ENCODE results near the gene TSC22D2.
A peak's percentile ranks its signal among the peaks of the same experiment; 100 is the strongest.

The TSC22D2 gene

GRCh38 chr3:150376001-150376848 lies 31.9 kb upstream of the TSC22D2 start:
- H3K4me3 Mint-ChIP-seq: no peak overlapping the region
- H3K27me3 Mint-ChIP-seq: peaks cover 1% of the 10 kb centered on the region
- no peaks in the 10 kb centered on the region for H3K9me3 Mint-ChIP-seq (ENCODE audit: low read depth)
- no peaks in the 10 kb centered on the region for H3K36me3 Mint-ChIP-seq
- H3K4me1 Mint-ChIP-seq (ENCODE audit: low read depth): peaks cover 5% of the 10 kb centered on the region
- no peak overlapping the region for H3K27ac Mint-ChIP-seq

GRCh38 chr3:150377601-150378300 lies 30.3 kb upstream of the TSC22D2 start:
- H3K4me3 Mint-ChIP-seq: no peak overlapping the region

GRCh38 chr3:150378301-150378748 lies 29.8 kb upstream of the TSC22D2 start:
- Mint-ChIP-seq H3K36me3 (peaks cover 4% of the 10 kb centered on the region), H3K9me3 (ENCODE audit: low read depth) (no peaks in the 10 kb centered on the region), H3K4me3 (no peak overlapping the region), H3K27ac (no peak overlapping the region), H3K4me1 (ENCODE audit: low read depth) (peaks cover 14% of the 10 kb centered on the region), H3K27me3 (no peaks in the 10 kb centered on the region)

More at GRCh38 chr3:150377601-150378300, 30.3 kb upstream of the TSC22D2 start:
- H3K27ac Mint-ChIP-seq: no peak overlapping the region
- no peaks in the 10 kb centered on the region for H3K27me3 Mint-ChIP-seq
- H3K9me3 Mint-ChIP-seq (ENCODE audit: low read depth): no peaks in the 10 kb centered on the region
- H3K4me1 Mint-ChIP-seq (ENCODE audit: low read depth): peaks cover 13% of the 10 kb centered on the region
- peaks cover 4% of the 10 kb centered on the region for H3K36me3 Mint-ChIP-seq

- H3K27me3 Mint-ChIP-seq: no peaks in the 10 kb centered on the region
- no peaks in the 10 kb centered on the region for H3K9me3 Mint-ChIP-seq (ENCODE audit: low read depth)
Measured at GRCh38 chr3:150379469-150379868, 28.6 kb upstream of the TSC22D2 start.

GRCh38 chr3:150384296-150385212 lies 23.5 kb upstream of the TSC22D2 start:
- Mint-ChIP-seq H3K9me3 (ENCODE audit: low read depth) (no peaks in the 10 kb centered on the region), H3K4me3 (peak overlapping the region; percentile 72), H3K36me3 (peaks cover 4% of the 10 kb centered on the region), H3K27ac (peak overlapping the region; percentile 64), H3K4me1 (ENCODE audit: low read depth) (peaks cover 26% of the 10 kb centered on the region), H3K27me3 (no peaks in the 10 kb centered on the region)

More at GRCh38 chr3:150379469-150379868, 28.6 kb upstream of the TSC22D2 start:
- H3K27ac Mint-ChIP-seq: no peak overlapping the region
- no peak overlapping the region for H3K4me3 Mint-ChIP-seq
- peaks cover 13% of the 10 kb centered on the region for H3K4me1 Mint-ChIP-seq (ENCODE audit: low read depth)
- H3K36me3 Mint-ChIP-seq: peaks cover 4% of the 10 kb centered on the region

- H3K9me3 Mint-ChIP-seq (ENCODE audit: low read depth): no peaks in the 10 kb centered on the region
- peaks cover 32% of the 10 kb centered on the region for H3K4me1 Mint-ChIP-seq (ENCODE audit: low read depth)
- H3K36me3 Mint-ChIP-seq: peaks cover 4% of the 10 kb centered on the region
- peak overlapping the region; percentile 72 for H3K4me3 Mint-ChIP-seq
- H3K27me3 Mint-ChIP-seq: no peaks in the 10 kb centered on the region
- H3K27ac Mint-ChIP-seq: peak overlapping the region; percentile 92
Measured at GRCh38 chr3:150385296-150386242, 22.5 kb upstream of the TSC22D2 start.

GRCh38 chr3:150388498-150389418 lies 19.3 kb upstream of the TSC22D2 start:
- peaks cover 21% of the 10 kb centered on the region for H3K4me1 Mint-ChIP-seq (ENCODE audit: low read depth)
- no peak overlapping the region for H3K27ac Mint-ChIP-seq
- no peaks in the 10 kb centered on the region for H3K9me3 Mint-ChIP-seq (ENCODE audit: low read depth)
- no peaks in the 10 kb centered on the region for H3K27me3 Mint-ChIP-seq
- no peaks in the 10 kb centered on the region for H3K36me3 Mint-ChIP-seq
- no peak overlapping the region for H3K4me3 Mint-ChIP-seq

- Mint-ChIP-seq H3K36me3 (no peaks in the 10 kb centered on the region), H3K4me1 (ENCODE audit: low read depth) (peaks cover 13% of the 10 kb centered on the region), H3K27me3 (no peaks in the 10 kb centered on the region), H3K27ac (no peak overlapping the region), H3K4me3 (no peak overlapping the region), H3K9me3 (ENCODE audit: low read depth) (no peaks in the 10 kb centered on the region)
Measured at GRCh38 chr3:150390087-150390486, 18.0 kb upstream of the TSC22D2 start.

- Mint-ChIP-seq H3K36me3 (no peaks in the 10 kb centered on the region), H3K27ac (no peak overlapping the region), H3K4me1 (ENCODE audit: low read depth) (peaks cover 6% of the 10 kb centered on the region), H3K9me3 (ENCODE audit: low read depth) (no peaks in the 10 kb centered on the region), H3K4me3 (no peak overlapping the region), H3K27me3 (no peaks in the 10 kb centered on the region)
Measured at GRCh38 chr3:150391161-150391560, 16.9 kb upstream of the TSC22D2 start.

- H3K4me1 Mint-ChIP-seq (ENCODE audit: low read depth): peaks cover 6% of the 10 kb centered on the region
- no peak overlapping the region for H3K4me3 Mint-ChIP-seq
- no peaks in the 10 kb centered on the region for H3K9me3 Mint-ChIP-seq (ENCODE audit: low read depth)
- peaks cover 3% of the 10 kb centered on the region for H3K36me3 Mint-ChIP-seq
- no peak overlapping the region for H3K27ac Mint-ChIP-seq
- no peaks in the 10 kb centered on the region for H3K27me3 Mint-ChIP-seq
Measured at GRCh38 chr3:150393745-150394144, 14.4 kb upstream of the TSC22D2 start.

- H3K4me3 Mint-ChIP-seq: no peak overlapping the region
- H3K27me3 Mint-ChIP-seq: no peaks in the 10 kb centered on the region
- H3K27ac Mint-ChIP-seq: no peak overlapping the region
- H3K36me3 Mint-ChIP-seq: peaks cover 3% of the 10 kb centered on the region
- H3K9me3 Mint-ChIP-seq (ENCODE audit: low read depth): no peaks in the 10 kb centered on the region
- H3K4me1 Mint-ChIP-seq (ENCODE audit: low read depth): peaks cover 6% of the 10 kb centered on the region
Measured at GRCh38 chr3:150394606-150395005, 13.5 kb upstream of the TSC22D2 start.

GRCh38 chr3:150396491-150396890 lies 11.6 kb upstream of the TSC22D2 start:
- Mint-ChIP-seq H3K4me3 (no peak overlapping the region), H3K27ac (no peak overlapping the region), H3K9me3 (ENCODE audit: low read depth) (no peaks in the 10 kb centered on the region), H3K4me1 (ENCODE audit: low read depth) (no peaks in the 10 kb centered on the region), H3K27me3 (no peaks in the 10 kb centered on the region), H3K36me3 (peaks cover 3% of the 10 kb centered on the region)

- H3K4me1 Mint-ChIP-seq (ENCODE audit: low read depth): no peaks in the 10 kb centered on the region
- H3K27ac Mint-ChIP-seq: no peak overlapping the region
- no peak overlapping the region for H3K4me3 Mint-ChIP-seq
- peaks cover 3% of the 10 kb centered on the region for H3K36me3 Mint-ChIP-seq
- no peaks in the 10 kb centered on the region for H3K9me3 Mint-ChIP-seq (ENCODE audit: low read depth)
- no peaks in the 10 kb centered on the region for H3K27me3 Mint-ChIP-seq
Measured at GRCh38 chr3:150396956-150397550, 11.0 kb upstream of the TSC22D2 start.
